Measurements from ENCODE around the gene CTIF. TPM values are rescaled to one million over a fixed set of nuclear protein-coding genes. Genes with fewer than 3 reads are reported as not detected.
"Not testable (repeated sequence)": the region's sequence is repeated elsewhere in the genome, so short reads cannot be mapped to it uniquely, and the experiment has no call there.

CTIF gene
- total and polyA plus RNA-seq, 4 donors, result 10.6 to 26.7 (median 12.3) TPM

DNA sequence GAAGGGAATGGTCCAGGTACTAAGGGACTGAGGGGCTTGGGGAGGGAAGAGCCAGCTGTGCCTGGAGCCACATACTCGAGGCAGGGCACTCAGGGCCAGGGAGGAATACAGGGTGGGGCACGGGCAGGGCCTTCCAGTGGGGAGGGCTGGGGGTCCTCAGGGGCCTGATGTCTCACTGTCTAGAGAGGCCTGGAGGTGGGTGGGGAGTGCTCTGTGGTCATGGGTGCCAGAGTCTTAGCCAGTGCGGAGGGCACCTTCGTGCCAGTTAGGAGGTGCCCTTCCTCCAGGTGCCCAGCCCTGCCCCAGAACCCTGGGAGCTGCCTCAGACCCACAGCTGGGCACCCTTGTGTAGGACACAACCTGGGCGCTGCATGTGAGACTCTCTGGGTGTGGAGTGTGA, 330.8 kb downstream of the CTIF start:
- H3K9ac ChIP-seq (ENCODE audit: low read depth in 1 of 2, low read length in 2 of 2), result no peak overlapping the region
- no peaks in the 10 kb centered on the region for H3K36me3 ChIP-seq (ENCODE audit: control insufficient read depth in 4 of 4, insufficient read depth in 3 of 4, low read depth in 1 of 4, low read length in 3 of 4)
- H3K4me3 ChIP-seq (ENCODE audit: low read depth in 1 of 3, low read length in 3 of 3), result no peak overlapping the region
- H3K9me3 ChIP-seq (ENCODE audit: control insufficient read depth in 4 of 4, low read length in 3 of 4), result no peaks in the 10 kb centered on the region
- no peak for DNase-seq (ENCODE audit: low spot score)
- TF ChIP-seq SP1 (IDR thresholded peaks at IDR 0.05) (no peak), TAF1 (conservative IDR thresholded peaks at IDR 0.05) (no peak), NR2F2 (IDR thresholded peaks at IDR 0.05) (no peak), HNF4A (conservative IDR thresholded peaks at IDR 0.05) (no peak), JUND (IDR thresholded peaks at IDR 0.05) (no peak), HNF4G (IDR thresholded peaks at IDR 0.05) (no peak), FOXA1 (IDR thresholded peaks at IDR 0.05) (no peak)
- TF ChIP-seq, protein P1, sequence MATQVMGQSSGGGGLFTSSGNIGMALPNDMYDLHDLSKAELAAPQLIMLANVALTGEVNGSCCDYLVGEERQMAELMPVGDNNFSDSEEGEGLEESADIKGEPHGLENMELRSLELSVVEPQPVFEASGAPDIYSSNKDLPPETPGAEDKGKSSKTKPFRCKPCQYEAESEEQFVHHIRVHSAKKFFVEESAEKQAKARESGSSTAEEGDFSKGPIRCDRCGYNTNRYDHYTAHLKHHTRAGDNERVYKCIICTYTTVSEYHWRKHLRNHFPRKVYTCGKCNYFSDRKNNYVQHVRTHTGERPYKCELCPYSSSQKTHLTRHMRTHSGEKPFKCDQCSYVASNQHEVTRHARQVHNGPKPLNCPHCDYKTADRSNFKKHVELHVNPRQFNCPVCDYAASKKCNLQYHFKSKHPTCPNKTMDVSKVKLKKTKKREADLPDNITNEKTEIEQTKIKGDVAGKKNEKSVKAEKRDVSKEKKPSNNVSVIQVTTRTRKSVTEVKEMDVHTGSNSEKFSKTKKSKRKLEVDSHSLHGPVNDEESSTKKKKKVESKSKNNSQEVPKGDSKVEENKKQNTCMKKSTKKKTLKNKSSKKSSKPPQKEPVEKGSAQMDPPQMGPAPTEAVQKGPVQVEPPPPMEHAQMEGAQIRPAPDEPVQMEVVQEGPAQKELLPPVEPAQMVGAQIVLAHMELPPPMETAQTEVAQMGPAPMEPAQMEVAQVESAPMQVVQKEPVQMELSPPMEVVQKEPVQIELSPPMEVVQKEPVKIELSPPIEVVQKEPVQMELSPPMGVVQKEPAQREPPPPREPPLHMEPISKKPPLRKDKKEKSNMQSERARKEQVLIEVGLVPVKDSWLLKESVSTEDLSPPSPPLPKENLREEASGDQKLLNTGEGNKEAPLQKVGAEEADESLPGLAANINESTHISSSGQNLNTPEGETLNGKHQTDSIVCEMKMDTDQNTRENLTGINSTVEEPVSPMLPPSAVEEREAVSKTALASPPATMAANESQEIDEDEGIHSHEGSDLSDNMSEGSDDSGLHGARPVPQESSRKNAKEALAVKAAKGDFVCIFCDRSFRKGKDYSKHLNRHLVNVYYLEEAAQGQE (IDR thresholded peaks at IDR 0.05), result no peak
- TF ChIP-seq, protein P2, sequence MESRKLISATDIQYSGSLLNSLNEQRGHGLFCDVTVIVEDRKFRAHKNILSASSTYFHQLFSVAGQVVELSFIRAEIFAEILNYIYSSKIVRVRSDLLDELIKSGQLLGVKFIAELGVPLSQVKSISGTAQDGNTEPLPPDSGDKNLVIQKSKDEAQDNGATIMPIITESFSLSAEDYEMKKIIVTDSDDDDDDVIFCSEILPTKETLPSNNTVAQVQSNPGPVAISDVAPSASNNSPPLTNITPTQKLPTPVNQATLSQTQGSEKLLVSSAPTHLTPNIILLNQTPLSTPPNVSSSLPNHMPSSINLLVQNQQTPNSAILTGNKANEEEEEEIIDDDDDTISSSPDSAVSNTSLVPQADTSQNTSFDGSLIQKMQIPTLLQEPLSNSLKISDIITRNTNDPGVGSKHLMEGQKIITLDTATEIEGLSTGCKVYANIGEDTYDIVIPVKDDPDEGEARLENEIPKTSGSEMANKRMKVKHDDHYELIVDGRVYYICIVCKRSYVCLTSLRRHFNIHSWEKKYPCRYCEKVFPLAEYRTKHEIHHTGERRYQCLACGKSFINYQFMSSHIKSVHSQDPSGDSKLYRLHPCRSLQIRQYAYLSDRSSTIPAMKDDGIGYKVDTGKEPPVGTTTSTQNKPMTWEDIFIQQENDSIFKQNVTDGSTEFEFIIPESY (IDR thresholded peaks at IDR 0.05), result no peak
- WGBS, result 91% methylated on average over 5 of the region's 5 CpGs
- H3K4me1 ChIP-seq (ENCODE audit: control insufficient read depth in 4 of 4, insufficient read depth in 4 of 4, low read length in 3 of 4), result no peaks in the 10 kb centered on the region
- H3K27me3 ChIP-seq (ENCODE audit: control insufficient read depth in 4 of 4, insufficient read depth in 4 of 4, low read length in 3 of 4), result no peaks in the 10 kb centered on the region
- H3K27ac ChIP-seq (ENCODE audit: low read depth in 1 of 2, low read length in 2 of 2), result no peak overlapping the region

DNA sequence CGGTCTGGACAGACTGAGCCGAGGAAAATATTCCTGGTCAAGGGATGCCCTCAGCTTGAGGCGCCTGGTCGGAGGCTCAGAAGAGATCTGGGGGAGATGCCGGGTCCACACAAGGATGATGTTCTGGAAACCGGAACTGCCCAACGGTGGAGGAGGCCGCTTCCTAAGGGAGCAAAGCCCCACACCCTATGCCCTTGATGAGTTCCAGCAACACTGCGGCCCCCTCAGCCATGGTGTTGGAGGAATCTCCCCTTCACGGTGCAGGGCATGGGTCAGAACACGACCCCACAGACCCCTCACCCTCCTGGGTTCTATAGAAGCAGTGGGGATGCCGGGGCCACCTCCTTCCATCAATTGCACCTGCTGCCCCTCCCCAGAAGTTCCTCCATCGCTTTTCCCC, 332.1 kb downstream of the CTIF start:
- not testable (repeated sequence) for H3K4me3 ChIP-seq (ENCODE audit: low read depth in 1 of 3, low read length in 3 of 3); H3K9me3 ChIP-seq (ENCODE audit: control insufficient read depth in 4 of 4, low read length in 3 of 4); H3K36me3 ChIP-seq (ENCODE audit: control insufficient read depth in 4 of 4, insufficient read depth in 3 of 4, low read depth in 1 of 4, low read length in 3 of 4); H3K27ac ChIP-seq (ENCODE audit: low read depth in 1 of 2, low read length in 2 of 2); H3K9ac ChIP-seq (ENCODE audit: low read depth in 1 of 2, low read length in 2 of 2); DNase-seq (ENCODE audit: low spot score); H3K27me3 ChIP-seq (ENCODE audit: control insufficient read depth in 4 of 4, insufficient read depth in 4 of 4, low read length in 3 of 4); H3K4me1 ChIP-seq (ENCODE audit: control insufficient read depth in 4 of 4, insufficient read depth in 4 of 4, low read length in 3 of 4)
- 93% methylated on average over 13 of the region's 13 CpGs for WGBS

DNA sequence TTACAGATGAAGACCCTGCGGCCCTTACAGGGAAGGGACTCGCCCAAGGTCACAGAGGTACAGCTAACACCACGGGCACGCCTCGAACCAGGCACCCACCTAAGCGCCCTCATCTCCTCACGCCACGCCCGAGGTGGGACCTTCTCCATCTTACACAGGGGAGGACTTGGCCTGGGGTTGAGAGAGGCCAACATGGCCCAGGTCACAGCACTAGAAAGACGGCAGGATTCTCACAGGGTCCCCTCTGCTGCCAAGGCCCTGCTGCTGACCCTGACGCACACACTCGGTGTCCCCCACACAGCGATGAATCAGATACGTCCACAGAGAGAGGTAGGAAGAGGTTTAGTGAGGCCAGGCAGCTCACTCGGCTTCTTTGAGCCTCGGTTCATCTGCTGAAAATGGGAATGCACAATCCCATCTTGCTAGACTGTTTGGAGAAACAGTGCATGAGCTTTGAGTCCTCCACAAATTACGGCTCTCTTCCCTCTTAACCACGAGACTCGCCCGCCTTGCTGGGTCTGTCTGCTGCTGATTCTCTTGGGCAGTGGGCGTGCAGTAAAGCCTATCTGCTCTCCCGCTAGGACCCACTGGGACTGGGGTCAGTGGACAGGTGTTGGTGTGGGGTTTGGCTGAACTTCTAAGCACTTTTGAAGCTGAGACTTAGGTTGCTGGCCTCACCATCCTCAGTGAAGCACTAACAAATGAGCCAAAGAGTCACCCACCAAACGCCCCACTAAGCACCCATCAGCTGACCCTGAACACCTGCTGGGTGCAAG, 332.7 kb downstream of the CTIF start:
- Histone ChIP-seq H3K36me3 (ENCODE audit: control insufficient read depth in 4 of 4, insufficient read depth in 3 of 4, low read depth in 1 of 4, low read length in 3 of 4) (no peaks in the 10 kb centered on the region), H3K9me3 (ENCODE audit: control insufficient read depth in 4 of 4, low read length in 3 of 4) (no peaks in the 10 kb centered on the region), H3K4me3 (ENCODE audit: low read depth in 1 of 3, low read length in 3 of 3) (no peak overlapping the region), H3K27me3 (ENCODE audit: control insufficient read depth in 4 of 4, insufficient read depth in 4 of 4, low read length in 3 of 4) (no peaks in the 10 kb centered on the region), H3K4me1 (ENCODE audit: control insufficient read depth in 4 of 4, insufficient read depth in 4 of 4, low read length in 3 of 4) (no peaks in the 10 kb centered on the region), H3K27ac (ENCODE audit: low read depth in 1 of 2, low read length in 2 of 2) (no peak overlapping the region), H3K9ac (ENCODE audit: low read depth in 1 of 2, low read length in 2 of 2) (no peak overlapping the region)
- DNase-seq (ENCODE audit: low spot score), result no peak
- 94% methylated on average over 23 of the region's 23 CpGs for WGBS
- TF ChIP-seq GABPA (IDR thresholded peaks at IDR 0.05 in 1 of 2, conservative IDR thresholded peaks at IDR 0.05 in 1 of 2) (no peak), HNF4G (IDR thresholded peaks at IDR 0.05) (no peak), FOXA2 (IDR thresholded peaks at IDR 0.05) (no peak), JUND (IDR thresholded peaks at IDR 0.05) (no peak), EGR1 (IDR thresholded peaks at IDR 0.05; ENCODE audit: low read depth in 2 of 2) (no peak), YY1 (IDR thresholded peaks at IDR 0.05) (no peak)
- TF ChIP-seq, protein P3, sequence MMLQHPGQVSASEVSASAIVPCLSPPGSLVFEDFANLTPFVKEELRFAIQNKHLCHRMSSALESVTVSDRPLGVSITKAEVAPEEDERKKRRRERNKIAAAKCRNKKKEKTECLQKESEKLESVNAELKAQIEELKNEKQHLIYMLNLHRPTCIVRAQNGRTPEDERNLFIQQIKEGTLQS (IDR thresholded peaks at IDR 0.05), result no peak
- TF ChIP-seq, protein P4, sequence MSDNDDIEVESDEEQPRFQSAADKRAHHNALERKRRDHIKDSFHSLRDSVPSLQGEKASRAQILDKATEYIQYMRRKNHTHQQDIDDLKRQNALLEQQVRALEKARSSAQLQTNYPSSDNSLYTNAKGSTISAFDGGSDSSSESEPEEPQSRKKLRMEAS (IDR thresholded peaks at IDR 0.05), result no peak

Measured in liver (tissue), 9 donors.